ENCODE data around the gene CHRNA1.

CHRNA1 gene

GRCh38 chr2:174722942-174723592 lies 41.2 kb downstream of the CHRNA1 start:
- H3K4ac ChIP-seq (ENCODE audit: low read depth, low read length): no peak overlapping the region
- no peak for DNase-seq
- H4K5ac ChIP-seq (ENCODE audit: low read length): no peak overlapping the region
- H2AK5ac ChIP-seq (ENCODE audit: low read length): no peak overlapping the region
- no peaks in the 10 kb centered on the region for H3K4me1 ChIP-seq (ENCODE audit: control insufficient read depth, low read depth, low read length)
- no peak overlapping the region for H4K8ac ChIP-seq (ENCODE audit: low read depth, low read length)
- no peak overlapping the region for H3K23ac ChIP-seq (ENCODE audit: low read length)
- H3K4me2 ChIP-seq (ENCODE audit: low read length): no peak overlapping the region
- H3K36me3 ChIP-seq (ENCODE audit: control insufficient read depth, insufficient read depth, low read length): no peaks in the 10 kb centered on the region
- no peak overlapping the region for H3K56ac ChIP-seq (ENCODE audit: low read length)
- H3K79me1 ChIP-seq (ENCODE audit: low read length): no peaks in the 10 kb centered on the region
- H3K27ac ChIP-seq (ENCODE audit: low read depth, low read length): no peak overlapping the region
- no CpG with 5 or more reads among the region's 1 CpG for WGBS (ENCODE audit: extremely low coverage, insufficient coverage, low lambda C conversion rate)
- H2BK15ac ChIP-seq (replicated peaks; ENCODE audit: low read depth): no peak overlapping the region
- no peak overlapping the region for H3K18ac ChIP-seq (ENCODE audit: low read length)
- no peak overlapping the region for H3K9ac ChIP-seq (ENCODE audit: low read length)
- no peak overlapping the region for H2BK120ac ChIP-seq (ENCODE audit: low read depth, low read length)
- H3K27me3 ChIP-seq (ENCODE audit: insufficient read depth, low read length, poor library complexity): no peaks in the 10 kb centered on the region
- H3K4me3 ChIP-seq (ENCODE audit: low read length): no peak overlapping the region
- H2BK5ac ChIP-seq (ENCODE audit: low read length): no peak overlapping the region
- H3K79me2 ChIP-seq (ENCODE audit: control insufficient read depth, insufficient read depth, low read length): no peaks in the 10 kb centered on the region

- Histone ChIP-seq H2BK120ac (ENCODE audit: low read depth, low read length) (no peak overlapping the region), H3K18ac (ENCODE audit: low read length) (no peak overlapping the region), H3K27me3 (ENCODE audit: insufficient read depth, low read length, poor library complexity) (no peaks in the 10 kb centered on the region), H3K36me3 (ENCODE audit: control insufficient read depth, insufficient read depth, low read length) (no peaks in the 10 kb centered on the region), H4K8ac (ENCODE audit: low read depth, low read length) (no peak overlapping the region), H3K4me2 (ENCODE audit: low read length) (no peak overlapping the region), H2BK15ac (replicated peaks; ENCODE audit: low read depth) (no peak overlapping the region), H3K4me3 (ENCODE audit: low read length) (no peak overlapping the region), H3K79me2 (ENCODE audit: control insufficient read depth, insufficient read depth, low read length) (no peaks in the 10 kb centered on the region), H3K27ac (ENCODE audit: low read depth, low read length) (no peak overlapping the region), H4K5ac (ENCODE audit: low read length) (no peak overlapping the region), H3K79me1 (ENCODE audit: low read length) (no peaks in the 10 kb centered on the region), H3K4me1 (ENCODE audit: control insufficient read depth, low read depth, low read length) (no peaks in the 10 kb centered on the region), H3K9ac (ENCODE audit: low read length) (no peak overlapping the region), H2BK5ac (ENCODE audit: low read length) (no peak overlapping the region), H3K23ac (ENCODE audit: low read length) (no peak overlapping the region), H3K56ac (ENCODE audit: low read length) (no peak overlapping the region), H2AK5ac (ENCODE audit: low read length) (no peak overlapping the region), H3K4ac (ENCODE audit: low read depth, low read length) (no peak overlapping the region)
- WGBS (ENCODE audit: extremely low coverage, insufficient coverage, low lambda C conversion rate): no CpG with 5 or more reads among the region's 4 CpGs
- DNase-seq: no peak
These were observed 45.3 kb downstream of the CHRNA1 start for GRCh38 chr2:174719016-174719415.

GRCh38 chr2:174718591-174718990 lies 45.7 kb downstream of the CHRNA1 start:
- no peak overlapping the region for H3K4me3 ChIP-seq (ENCODE audit: low read length)
- H3K23ac ChIP-seq (ENCODE audit: low read length): no peak overlapping the region
- H2BK5ac ChIP-seq (ENCODE audit: low read length): no peak overlapping the region
- H3K79me2 ChIP-seq (ENCODE audit: control insufficient read depth, insufficient read depth, low read length): no peaks in the 10 kb centered on the region
- H3K4me2 ChIP-seq (ENCODE audit: low read length): no peak overlapping the region
- no peak overlapping the region for H2AK5ac ChIP-seq (ENCODE audit: low read length)
- H4K8ac ChIP-seq (ENCODE audit: low read depth, low read length): no peak overlapping the region
- H3K79me1 ChIP-seq (ENCODE audit: low read length): no peaks in the 10 kb centered on the region
- H2BK120ac ChIP-seq (ENCODE audit: low read depth, low read length): no peak overlapping the region
- no peak overlapping the region for H3K4ac ChIP-seq (ENCODE audit: low read depth, low read length)
- no peaks in the 10 kb centered on the region for H3K27me3 ChIP-seq (ENCODE audit: insufficient read depth, low read length, poor library complexity)
- no peak overlapping the region for H3K56ac ChIP-seq (ENCODE audit: low read length)
- no peak overlapping the region for H3K18ac ChIP-seq (ENCODE audit: low read length)
- WGBS (ENCODE audit: extremely low coverage, insufficient coverage, low lambda C conversion rate): no CpG with 5 or more reads among the region's 4 CpGs
- no peaks in the 10 kb centered on the region for H3K36me3 ChIP-seq (ENCODE audit: control insufficient read depth, insufficient read depth, low read length)
- H2BK15ac ChIP-seq (replicated peaks; ENCODE audit: low read depth): no peak overlapping the region
- DNase-seq: no peak
- H4K5ac ChIP-seq (ENCODE audit: low read length): no peak overlapping the region
- no peak overlapping the region for H3K9ac ChIP-seq (ENCODE audit: low read length)
- H3K4me1 ChIP-seq (ENCODE audit: control insufficient read depth, low read depth, low read length): no peaks in the 10 kb centered on the region
- H3K27ac ChIP-seq (ENCODE audit: low read depth, low read length): no peak overlapping the region

- Histone ChIP-seq H3K4ac (ENCODE audit: low read depth, low read length) (no peak overlapping the region), H3K18ac (ENCODE audit: low read length) (no peak overlapping the region), H3K4me1 (ENCODE audit: control insufficient read depth, low read depth, low read length) (no peaks in the 10 kb centered on the region), H3K4me3 (ENCODE audit: low read length) (no peak overlapping the region), H3K36me3 (ENCODE audit: control insufficient read depth, insufficient read depth, low read length) (no peaks in the 10 kb centered on the region), H3K56ac (ENCODE audit: low read length) (no peak overlapping the region), H3K9ac (ENCODE audit: low read length) (no peak overlapping the region), H4K8ac (ENCODE audit: low read depth, low read length) (no peak overlapping the region), H3K79me1 (ENCODE audit: low read length) (no peaks in the 10 kb centered on the region), H3K27me3 (ENCODE audit: insufficient read depth, low read length, poor library complexity) (no peaks in the 10 kb centered on the region), H2BK15ac (replicated peaks; ENCODE audit: low read depth) (no peak overlapping the region), H4K5ac (ENCODE audit: low read length) (no peak overlapping the region), H3K23ac (ENCODE audit: low read length) (no peak overlapping the region), H2BK120ac (ENCODE audit: low read depth, low read length) (no peak overlapping the region), H3K27ac (ENCODE audit: low read depth, low read length) (no peak overlapping the region), H2AK5ac (ENCODE audit: low read length) (no peak overlapping the region), H2BK5ac (ENCODE audit: low read length) (no peak overlapping the region), H3K4me2 (ENCODE audit: low read length) (no peak overlapping the region), H3K79me2 (ENCODE audit: control insufficient read depth, insufficient read depth, low read length) (no peaks in the 10 kb centered on the region)
- no CpG with 5 or more reads among the region's 3 CpGs for WGBS (ENCODE audit: extremely low coverage, insufficient coverage, low lambda C conversion rate)
- DNase-seq: no peak
These were observed 46.4 kb downstream of the CHRNA1 start for GRCh38 chr2:174717916-174718315.

GRCh38 chr2:174717273-174717672 lies 47.0 kb downstream of the CHRNA1 start:
- no peak overlapping the region for H3K4me3 ChIP-seq (ENCODE audit: low read length)
- no peaks in the 10 kb centered on the region for H3K27me3 ChIP-seq (ENCODE audit: insufficient read depth, low read length, poor library complexity)
- no peak overlapping the region for H4K5ac ChIP-seq (ENCODE audit: low read length)
- no peak overlapping the region for H4K8ac ChIP-seq (ENCODE audit: low read depth, low read length)
- H2BK120ac ChIP-seq (ENCODE audit: low read depth, low read length): no peak overlapping the region
- no peak for DNase-seq
- no CpG with 5 or more reads among the region's 6 CpGs for WGBS (ENCODE audit: extremely low coverage, insufficient coverage, low lambda C conversion rate)
- no peak overlapping the region for H3K4me2 ChIP-seq (ENCODE audit: low read length)
- no peak overlapping the region for H2AK5ac ChIP-seq (ENCODE audit: low read length)
- no peak overlapping the region for H3K4ac ChIP-seq (ENCODE audit: low read depth, low read length)
- no peak overlapping the region for H3K23ac ChIP-seq (ENCODE audit: low read length)
- H2BK5ac ChIP-seq (ENCODE audit: low read length): no peak overlapping the region
- H3K4me1 ChIP-seq (ENCODE audit: control insufficient read depth, low read depth, low read length): no peaks in the 10 kb centered on the region
- H3K18ac ChIP-seq (ENCODE audit: low read length): no peak overlapping the region
- no peak overlapping the region for H3K56ac ChIP-seq (ENCODE audit: low read length)
- H3K79me1 ChIP-seq (ENCODE audit: low read length): no peaks in the 10 kb centered on the region
- no peak overlapping the region for H2BK15ac ChIP-seq (replicated peaks; ENCODE audit: low read depth)
- H3K9ac ChIP-seq (ENCODE audit: low read length): no peak overlapping the region
- H3K27ac ChIP-seq (ENCODE audit: low read depth, low read length): no peak overlapping the region
- H3K79me2 ChIP-seq (ENCODE audit: control insufficient read depth, insufficient read depth, low read length): no peaks in the 10 kb centered on the region
- H3K36me3 ChIP-seq (ENCODE audit: control insufficient read depth, insufficient read depth, low read length): no peaks in the 10 kb centered on the region

- no CpG with 5 or more reads among the region's 3 CpGs for WGBS (ENCODE audit: extremely low coverage, insufficient coverage, low lambda C conversion rate)
- no peak overlapping the region for H3K9ac ChIP-seq (ENCODE audit: low read length)
- no peak overlapping the region for H3K56ac ChIP-seq (ENCODE audit: low read length)
- H2BK120ac ChIP-seq (ENCODE audit: low read depth, low read length): no peak overlapping the region
- no peak overlapping the region for H3K4me3 ChIP-seq (ENCODE audit: low read length)
- no peak overlapping the region for H3K4me2 ChIP-seq (ENCODE audit: low read length)
- H3K23ac ChIP-seq (ENCODE audit: low read length): no peak overlapping the region
- H3K79me1 ChIP-seq (ENCODE audit: low read length): no peaks in the 10 kb centered on the region
- no peak overlapping the region for H4K8ac ChIP-seq (ENCODE audit: low read depth, low read length)
- no peaks in the 10 kb centered on the region for H3K27me3 ChIP-seq (ENCODE audit: insufficient read depth, low read length, poor library complexity)
- no peaks in the 10 kb centered on the region for H3K79me2 ChIP-seq (ENCODE audit: control insufficient read depth, insufficient read depth, low read length)
- no peak overlapping the region for H2AK5ac ChIP-seq (ENCODE audit: low read length)
- H3K27ac ChIP-seq (ENCODE audit: low read depth, low read length): no peak overlapping the region
- no peak overlapping the region for H4K5ac ChIP-seq (ENCODE audit: low read length)
- no peak overlapping the region for H3K18ac ChIP-seq (ENCODE audit: low read length)
- H2BK15ac ChIP-seq (replicated peaks; ENCODE audit: low read depth): no peak overlapping the region
- H3K4me1 ChIP-seq (ENCODE audit: control insufficient read depth, low read depth, low read length): no peaks in the 10 kb centered on the region
- no peak overlapping the region for H3K4ac ChIP-seq (ENCODE audit: low read depth, low read length)
- H2BK5ac ChIP-seq (ENCODE audit: low read length): no peak overlapping the region
- no peak for DNase-seq
- no peaks in the 10 kb centered on the region for H3K36me3 ChIP-seq (ENCODE audit: control insufficient read depth, insufficient read depth, low read length)
These were observed 47.5 kb downstream of the CHRNA1 start for GRCh38 chr2:174716785-174717184.
